Esophagus squamous epithelium (tissue), 4 donors: ENCODE results near the gene TMEM192.
"Not testable (repeated sequence)": the region's sequence is repeated elsewhere in the genome, so short reads cannot be mapped to it uniquely, and the experiment has no call there.

Experiments
- POLR2A ChIP-seq, 4 donors: fragments of 450-650 bp; IDR thresholded peaks; one replicate each; pipeline ENCODE4 v1.6.1; 2017; ENCODE audit warnings: antibody characterized with exemption in 4 of 4, mild to moderate bottlenecking in 4 of 4, moderate library complexity in 3 of 4
- TF ChIP-seq, protein P1 (sequence below), 6 experiments: fragments of 450-650 bp in 4 of 6; fragments of 200-600 bp in 2 of 6; sonication (generic) in 2 of 6; IDR thresholded peaks; one replicate each; pipeline ENCODE4 v1.5.1; 2016 to 2019; ENCODE audit warnings: antibody characterized with exemption in 6 of 6, mild to moderate bottlenecking in 4 of 6, moderate library complexity in 4 of 6

DNA sequence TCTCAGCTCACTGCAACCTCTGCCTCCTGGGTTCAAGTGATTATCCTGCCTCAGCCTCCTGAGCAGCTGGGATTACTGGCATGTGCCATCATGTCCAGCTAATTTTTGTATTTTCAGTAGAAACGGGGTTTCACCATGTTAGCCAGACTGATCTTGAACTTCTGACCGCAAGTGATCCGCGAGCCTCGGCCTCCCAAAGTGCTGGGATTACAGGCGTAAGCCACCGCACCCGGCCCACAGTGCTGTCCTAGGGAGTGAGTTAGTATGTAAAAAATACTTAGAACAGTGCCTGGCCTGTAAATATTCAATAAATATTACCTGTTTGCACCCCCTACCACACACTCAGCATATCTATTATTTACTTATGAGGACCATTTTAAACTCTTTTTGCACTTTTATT lies 20.5 kb downstream of the TMEM192 start:
- TF ChIP-seq, protein P1, sequence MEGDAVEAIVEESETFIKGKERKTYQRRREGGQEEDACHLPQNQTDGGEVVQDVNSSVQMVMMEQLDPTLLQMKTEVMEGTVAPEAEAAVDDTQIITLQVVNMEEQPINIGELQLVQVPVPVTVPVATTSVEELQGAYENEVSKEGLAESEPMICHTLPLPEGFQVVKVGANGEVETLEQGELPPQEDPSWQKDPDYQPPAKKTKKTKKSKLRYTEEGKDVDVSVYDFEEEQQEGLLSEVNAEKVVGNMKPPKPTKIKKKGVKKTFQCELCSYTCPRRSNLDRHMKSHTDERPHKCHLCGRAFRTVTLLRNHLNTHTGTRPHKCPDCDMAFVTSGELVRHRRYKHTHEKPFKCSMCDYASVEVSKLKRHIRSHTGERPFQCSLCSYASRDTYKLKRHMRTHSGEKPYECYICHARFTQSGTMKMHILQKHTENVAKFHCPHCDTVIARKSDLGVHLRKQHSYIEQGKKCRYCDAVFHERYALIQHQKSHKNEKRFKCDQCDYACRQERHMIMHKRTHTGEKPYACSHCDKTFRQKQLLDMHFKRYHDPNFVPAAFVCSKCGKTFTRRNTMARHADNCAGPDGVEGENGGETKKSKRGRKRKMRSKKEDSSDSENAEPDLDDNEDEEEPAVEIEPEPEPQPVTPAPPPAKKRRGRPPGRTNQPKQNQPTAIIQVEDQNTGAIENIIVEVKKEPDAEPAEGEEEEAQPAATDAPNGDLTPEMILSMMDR (IDR thresholded peaks at IDR 0.05), result not testable (repeated sequence)
- not testable (repeated sequence) for TF ChIP-seq POLR2A (IDR thresholded peaks at IDR 0.05)
